Hepatocyte (in vitro differentiated cells): ENCODE data around the gene VAPB. TPM values are rescaled to one million over a fixed set of nuclear protein-coding genes. Genes with fewer than 3 reads are reported as not detected.
A peak's percentile ranks its signal among the peaks of the same experiment; 100 is the strongest.

ENCODE experiments used
- DNase-seq: peaks from one replicate; pipeline ENCODE4 v3.0.0-alpha.2; 2016; ENCODE audit warnings: low spot score
- H2AFZ ChIP-seq: fragments of 200-600 bp; sonication (generic); 2 replicates; pipeline ENCODE4 v1.6.0; 2016; ENCODE audit warnings: antibody characterized with exemption, mild to moderate bottlenecking
- H3K27ac ChIP-seq: fragments of 200-600 bp; sonication (generic); 2 replicates; pipeline ENCODE4 v1.5.1; 2016; ENCODE audit warnings: mild to moderate bottlenecking
- H3K27me3 ChIP-seq: fragments of 200-600 bp; sonication (generic); 2 replicates; pipeline ENCODE4 v1.6.1; 2016
- H3K36me3 ChIP-seq: fragments of 200-600 bp; sonication (generic); replicated peaks from 2 replicates; pipeline ENCODE4 v1.5.1; 2016; ENCODE audit warnings: low read depth; ENCODE audit not compliant: insufficient read depth
- H3K4me1 ChIP-seq: fragments of 200-600 bp; sonication (generic); 2 replicates; pipeline ENCODE4 v1.5.1; 2016; ENCODE audit warnings: mild to moderate bottlenecking, moderate library complexity; ENCODE audit not compliant: insufficient read depth
- H3K4me2 ChIP-seq: fragments of 200-600 bp; sonication (generic); 2 replicates; pipeline ENCODE4 v1.6.0; 2016
- H3K4me3 ChIP-seq: fragments of 200-600 bp; sonication (generic); 2 replicates; pipeline ENCODE4 v1.5.1; 2016; ENCODE audit warnings: mild to moderate bottlenecking
- H3K79me2 ChIP-seq: fragments of 200-600 bp; sonication (generic); 2 replicates; pipeline ENCODE4 v1.6.0; 2017; ENCODE audit warnings: mild to moderate bottlenecking
- H3K9me2 ChIP-seq: fragments of 200-600 bp; sonication (generic); replicated peaks from 2 replicates; pipeline ENCODE4 v1.6.0; 2017; ENCODE audit warnings: mild to moderate bottlenecking; ENCODE audit not compliant: insufficient read depth
- H3K9me3 ChIP-seq: fragments of 200-600 bp; sonication (generic); 2 replicates; pipeline ENCODE4 v1.5.1; 2016; ENCODE audit warnings: low read depth, mild to moderate bottlenecking
- H4K20me1 ChIP-seq: fragments of 200-600 bp; sonication (generic); 2 replicates; pipeline ENCODE4 v1.6.0; 2016; ENCODE audit warnings: mild to moderate bottlenecking; ENCODE audit not compliant: insufficient read depth, poor library complexity, severe bottlenecking
- EZH2 ChIP-seq: fragments of 200-600 bp; sonication (generic); IDR thresholded peaks from 2 replicates; pipeline ENCODE4 v1.6.1; 2016; ENCODE audit warnings: antibody characterized with exemption, mild to moderate bottlenecking, borderline replicate concordance
- EZH2phosphoT487 ChIP-seq: fragments of 200-600 bp; sonication (generic); IDR thresholded peaks from one replicate; pipeline ENCODE4 v1.6.1; 2018; ENCODE audit warnings: antibody characterized with exemption, mild to moderate bottlenecking, low read depth, moderate library complexity; ENCODE audit not compliant: unreplicated experiment, severe bottlenecking
- WGBS: methylation state at CpG from one replicate; pipeline ENCODE4 v1.1.6; 2016; ENCODE audit warnings: low lambda C conversion rate; ENCODE audit errors: missing lambda C conversion rate; 5-methylcytosine and 5-hydroxymethylcytosine counted together
- polyA plus RNA-seq: library from polyadenylated mRNA; unstranded; fragments of >200 nt; fragmentation: Nextera tagmentation; extraction: Ambion mirVana; gene quantifications from 2 replicates; pipeline ENCODE4 v1.2.1, GENCODE V29; 2016
- total RNA-seq: library from RNA; depleted of rRNA; stranded (reverse); fragments of >200 nt; gene quantifications from 2 replicates; pipeline ENCODE4 v1.2.3, GENCODE V29; 2014
- TF ChIP-seq, protein P1 (sequence below): fragments of 200-600 bp; sonication (generic); IDR thresholded peaks from 2 replicates; pipeline ENCODE4 v1.5.1; 2016; ENCODE audit warnings: antibody characterized with exemption, mild to moderate bottlenecking; ENCODE audit not compliant: poor library complexity

VAPB gene
- total and polyA plus RNA-seq, 2 experiments from 2014 or later: 32.1 to 49.6 TPM

DNA sequence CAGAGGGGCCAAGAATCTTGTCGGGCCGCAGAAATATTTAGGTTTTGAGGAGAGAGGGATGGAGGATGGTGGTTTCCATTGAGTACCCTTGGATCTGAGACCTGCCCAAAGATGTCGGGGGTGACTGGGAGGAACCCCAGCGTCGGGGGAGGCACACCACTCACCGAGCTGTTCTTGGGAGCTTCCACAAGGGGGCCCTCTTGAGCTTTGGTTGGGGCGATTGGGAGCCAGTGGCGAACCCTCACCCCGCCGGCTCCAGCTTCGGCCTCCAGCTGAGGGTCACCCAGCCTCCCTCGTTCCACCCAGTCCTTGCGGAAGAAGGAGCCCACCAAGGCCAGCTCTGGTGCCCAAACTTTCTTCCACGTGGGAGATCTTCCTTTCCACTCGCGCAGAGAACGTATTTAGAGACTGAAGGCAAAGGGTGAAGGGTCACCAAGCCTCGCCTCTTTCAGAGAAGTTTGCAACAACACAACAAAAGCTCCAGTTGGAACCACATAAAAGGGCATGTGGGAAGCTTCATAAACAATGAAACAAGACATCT, 92.5 kb downstream of the VAPB start:
- Histone ChIP-seq H4K20me1 (no peaks in the 10 kb centered on the region), H3K4me2 (peak overlapping the region; percentile 55), H3K9me3 (peaks cover 10% of the 10 kb centered on the region), H2AFZ (no peak overlapping the region), H3K27ac (no peak overlapping the region), H3K4me1 (no peaks in the 10 kb centered on the region), H3K4me3 (no peak overlapping the region), H3K79me2 (no peaks in the 10 kb centered on the region), H3K9me2 (no peaks in the 10 kb centered on the region), H3K27me3 (no peaks in the 10 kb centered on the region), H3K36me3 (no peaks in the 10 kb centered on the region)
- DNase-seq: peak; percentile 64
- TF ChIP-seq, protein P1, sequence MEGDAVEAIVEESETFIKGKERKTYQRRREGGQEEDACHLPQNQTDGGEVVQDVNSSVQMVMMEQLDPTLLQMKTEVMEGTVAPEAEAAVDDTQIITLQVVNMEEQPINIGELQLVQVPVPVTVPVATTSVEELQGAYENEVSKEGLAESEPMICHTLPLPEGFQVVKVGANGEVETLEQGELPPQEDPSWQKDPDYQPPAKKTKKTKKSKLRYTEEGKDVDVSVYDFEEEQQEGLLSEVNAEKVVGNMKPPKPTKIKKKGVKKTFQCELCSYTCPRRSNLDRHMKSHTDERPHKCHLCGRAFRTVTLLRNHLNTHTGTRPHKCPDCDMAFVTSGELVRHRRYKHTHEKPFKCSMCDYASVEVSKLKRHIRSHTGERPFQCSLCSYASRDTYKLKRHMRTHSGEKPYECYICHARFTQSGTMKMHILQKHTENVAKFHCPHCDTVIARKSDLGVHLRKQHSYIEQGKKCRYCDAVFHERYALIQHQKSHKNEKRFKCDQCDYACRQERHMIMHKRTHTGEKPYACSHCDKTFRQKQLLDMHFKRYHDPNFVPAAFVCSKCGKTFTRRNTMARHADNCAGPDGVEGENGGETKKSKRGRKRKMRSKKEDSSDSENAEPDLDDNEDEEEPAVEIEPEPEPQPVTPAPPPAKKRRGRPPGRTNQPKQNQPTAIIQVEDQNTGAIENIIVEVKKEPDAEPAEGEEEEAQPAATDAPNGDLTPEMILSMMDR: peak; percentile 53
- TF ChIP-seq EZH2phosphoT487: no peak
- 24% methylated on average over 18 of the region's 18 CpGs for WGBS

DNA sequence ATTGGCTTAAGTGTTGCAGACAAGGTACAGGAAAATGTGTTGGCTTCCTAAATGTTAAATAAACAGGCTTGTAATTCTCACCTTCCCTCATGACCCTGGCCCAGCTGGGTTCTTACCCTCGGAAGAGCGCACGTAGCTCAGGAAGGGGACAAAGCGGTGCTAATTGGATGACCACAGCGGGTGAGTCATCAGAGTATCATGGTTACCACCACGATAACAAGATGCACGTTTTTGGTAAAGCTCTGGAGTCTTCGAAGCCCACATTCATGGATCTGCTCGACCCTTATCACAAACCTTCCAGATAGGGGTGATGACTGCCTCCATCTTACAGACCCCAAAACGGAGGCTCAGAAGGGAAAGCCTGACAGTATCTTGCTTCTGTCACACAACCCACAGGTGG, 93.4 kb downstream of the VAPB start:
- no peak overlapping the region for H3K4me2 ChIP-seq
- H3K27ac ChIP-seq: no peak overlapping the region
- H3K9me2 ChIP-seq: no peaks in the 10 kb centered on the region
- H3K79me2 ChIP-seq: no peaks in the 10 kb centered on the region
- no peaks in the 10 kb centered on the region for H3K27me3 ChIP-seq
- TF ChIP-seq, protein P1: no peak
- TF ChIP-seq EZH2 (no peak), EZH2phosphoT487 (no peak)
- H2AFZ ChIP-seq: no peak overlapping the region
- peaks cover 10% of the 10 kb centered on the region for H3K9me3 ChIP-seq
- no peak for DNase-seq
- no peaks in the 10 kb centered on the region for H4K20me1 ChIP-seq
- H3K4me1 ChIP-seq: no peaks in the 10 kb centered on the region
- WGBS: 63% methylated on average over 10 of the region's 10 CpGs
- no peaks in the 10 kb centered on the region for H3K36me3 ChIP-seq
- no peak overlapping the region for H3K4me3 ChIP-seq

DNA sequence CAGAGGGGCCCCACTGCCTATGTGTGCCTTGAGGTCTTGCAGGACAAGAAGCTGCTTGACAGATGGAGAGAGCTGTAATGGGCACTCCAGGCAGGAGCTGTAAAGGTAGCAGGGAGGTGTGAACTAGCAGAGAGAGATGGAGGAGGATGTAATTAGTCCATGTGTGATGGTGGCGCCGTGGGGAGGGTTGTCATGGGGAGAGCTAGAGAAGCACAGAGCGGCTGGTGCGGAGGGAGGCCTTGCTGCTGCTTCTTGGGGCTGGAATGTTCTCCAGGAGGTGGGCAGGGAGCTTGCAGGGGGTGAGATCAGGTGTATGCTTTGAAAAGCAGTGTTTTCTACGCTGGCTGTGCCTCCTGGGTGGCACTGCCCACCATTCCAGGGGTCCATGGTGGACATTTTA, 94.0 kb downstream of the VAPB start:
- WGBS: 86% methylated on average over 5 of the region's 5 CpGs
- H3K79me2 ChIP-seq: no peaks in the 10 kb centered on the region
- TF ChIP-seq EZH2 (no peak), EZH2phosphoT487 (no peak)
- TF ChIP-seq, protein P1: no peak
- H3K36me3 ChIP-seq: no peaks in the 10 kb centered on the region
- H3K4me2 ChIP-seq: no peak overlapping the region
- no peak overlapping the region for H2AFZ ChIP-seq
- H4K20me1 ChIP-seq: no peaks in the 10 kb centered on the region
- no peak for DNase-seq
- peaks cover 10% of the 10 kb centered on the region for H3K9me3 ChIP-seq
- H3K9me2 ChIP-seq: no peaks in the 10 kb centered on the region
- no peak overlapping the region for H3K27ac ChIP-seq
- no peak overlapping the region for H3K4me3 ChIP-seq
- H3K4me1 ChIP-seq: no peaks in the 10 kb centered on the region
- H3K27me3 ChIP-seq: no peaks in the 10 kb centered on the region

DNA sequence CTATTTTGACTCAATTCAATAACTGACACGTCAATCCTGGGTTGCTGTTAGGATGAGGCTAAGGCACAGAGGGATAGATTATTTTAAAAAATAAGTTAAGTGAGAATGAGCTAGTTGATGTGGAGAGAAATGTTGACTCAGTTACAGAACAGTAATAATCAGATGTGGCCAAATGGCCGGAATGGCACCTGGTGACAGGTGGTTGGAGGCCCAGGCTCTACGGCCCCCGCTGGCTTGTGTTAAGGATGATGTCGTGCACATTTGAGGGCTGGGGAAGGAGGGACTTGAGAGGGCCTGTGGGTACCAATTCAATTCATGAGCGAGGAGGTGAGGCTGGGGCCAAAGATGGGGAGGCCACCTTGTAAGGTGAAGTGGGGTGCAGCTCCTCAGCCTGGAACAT, 94.4 kb downstream of the VAPB start:
- Histone ChIP-seq H3K9me3 (peaks cover 10% of the 10 kb centered on the region), H3K27me3 (no peaks in the 10 kb centered on the region), H3K27ac (no peak overlapping the region), H2AFZ (no peak overlapping the region), H3K4me1 (no peaks in the 10 kb centered on the region), H3K4me2 (no peak overlapping the region), H3K4me3 (no peak overlapping the region), H3K36me3 (no peaks in the 10 kb centered on the region), H3K79me2 (no peaks in the 10 kb centered on the region), H4K20me1 (no peaks in the 10 kb centered on the region), H3K9me2 (no peaks in the 10 kb centered on the region)
- no peak for DNase-seq
- no peak for TF ChIP-seq EZH2phosphoT487
- TF ChIP-seq EZH2: no peak
- TF ChIP-seq, protein P1: no peak
- WGBS: 89% methylated on average over 6 of the region's 6 CpGs
